Neural crest cell (in vitro differentiated cells): ENCODE results near the gene TENM3. TPM values are rescaled to one million over a fixed set of nuclear protein-coding genes. Genes with fewer than 3 reads are reported as not detected.

Experiments
- DNase-seq: peaks from one replicate; pipeline ENCODE4 v3.0.0; 2021; ENCODE audit warnings: low read depth, mixed read lengths, low spot score
- H3K27ac Mint-ChIP-seq: one replicate; pipeline ENCODE4 v1.8.0; 2021; ENCODE audit warnings: mild to moderate bottlenecking, mixed read lengths; ENCODE audit not compliant: unreplicated experiment
- H3K27me3 Mint-ChIP-seq: 2 replicates; pipeline ENCODE4 v1.8.0; 2021; ENCODE audit warnings: low read depth, mild to moderate bottlenecking, mixed read lengths
- H3K36me3 Mint-ChIP-seq: 2 replicates; pipeline ENCODE4 v1.8.0; 2021; ENCODE audit warnings: low read depth, mild to moderate bottlenecking, mixed read lengths
- H3K4me1 Mint-ChIP-seq: 2 replicates; pipeline ENCODE4 v1.8.0; 2021; ENCODE audit warnings: mixed read lengths
- H3K4me3 Mint-ChIP-seq: one replicate; pipeline ENCODE4 v1.8.0; 2021; ENCODE audit warnings: mild to moderate bottlenecking, mixed read lengths
- H3K9me3 Mint-ChIP-seq: 2 replicates; pipeline ENCODE4 v1.8.0; 2021; ENCODE audit warnings: mixed read lengths
- total RNA-seq: library from RNA; stranded (reverse); gene quantifications from 2 replicates; pipeline ENCODE4 v1.2.1, GENCODE V29; 2021
- TF ChIP-seq, protein P1 (sequence below): fragments of 200-600 bp; sonication (generic); conservative IDR thresholded peaks from 2 replicates; pipeline ENCODE4 v1.5.0; 2021; ENCODE audit warnings: antibody characterized with exemption, mild to moderate bottlenecking

TENM3 gene
- total RNA-seq, 1 donor from 2014 or later = 43.9 TPM

GRCh38 chr4:182221987-182222386, 21.2 kb upstream of the TENM3 start:
- H3K27ac Mint-ChIP-seq = no peak overlapping the region
- H3K4me3 Mint-ChIP-seq = no peak overlapping the region
- TF ChIP-seq, protein P1, sequence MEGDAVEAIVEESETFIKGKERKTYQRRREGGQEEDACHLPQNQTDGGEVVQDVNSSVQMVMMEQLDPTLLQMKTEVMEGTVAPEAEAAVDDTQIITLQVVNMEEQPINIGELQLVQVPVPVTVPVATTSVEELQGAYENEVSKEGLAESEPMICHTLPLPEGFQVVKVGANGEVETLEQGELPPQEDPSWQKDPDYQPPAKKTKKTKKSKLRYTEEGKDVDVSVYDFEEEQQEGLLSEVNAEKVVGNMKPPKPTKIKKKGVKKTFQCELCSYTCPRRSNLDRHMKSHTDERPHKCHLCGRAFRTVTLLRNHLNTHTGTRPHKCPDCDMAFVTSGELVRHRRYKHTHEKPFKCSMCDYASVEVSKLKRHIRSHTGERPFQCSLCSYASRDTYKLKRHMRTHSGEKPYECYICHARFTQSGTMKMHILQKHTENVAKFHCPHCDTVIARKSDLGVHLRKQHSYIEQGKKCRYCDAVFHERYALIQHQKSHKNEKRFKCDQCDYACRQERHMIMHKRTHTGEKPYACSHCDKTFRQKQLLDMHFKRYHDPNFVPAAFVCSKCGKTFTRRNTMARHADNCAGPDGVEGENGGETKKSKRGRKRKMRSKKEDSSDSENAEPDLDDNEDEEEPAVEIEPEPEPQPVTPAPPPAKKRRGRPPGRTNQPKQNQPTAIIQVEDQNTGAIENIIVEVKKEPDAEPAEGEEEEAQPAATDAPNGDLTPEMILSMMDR = no peak
- no peaks in the 10 kb centered on the region for H3K4me1 Mint-ChIP-seq
- DNase-seq = no peak
- H3K9me3 Mint-ChIP-seq = no peaks in the 10 kb centered on the region
- no peaks in the 10 kb centered on the region for H3K27me3 Mint-ChIP-seq
- H3K36me3 Mint-ChIP-seq = no peaks in the 10 kb centered on the region

DNA sequence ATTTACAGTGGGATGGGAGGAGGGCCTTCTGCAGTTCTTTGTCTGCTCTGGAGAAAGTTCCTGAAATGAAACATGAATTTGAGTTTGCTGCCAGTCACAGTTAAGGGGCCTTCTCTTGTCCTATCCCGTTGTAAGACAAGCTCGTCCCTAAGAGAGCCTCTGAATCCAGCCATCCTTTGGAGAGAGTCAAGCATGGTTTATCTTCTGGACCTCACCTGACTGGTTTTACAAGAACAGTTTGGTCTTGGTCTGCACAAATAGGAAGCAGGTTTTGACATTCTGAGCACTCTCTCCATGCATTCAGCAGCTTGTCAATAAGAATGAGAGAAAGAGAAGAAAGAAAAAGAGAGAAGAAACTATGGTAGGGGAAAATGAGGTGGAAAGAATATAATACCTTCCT, 20.4 kb upstream of the TENM3 start:
- no peaks in the 10 kb centered on the region for H3K4me1 Mint-ChIP-seq
- H3K27me3 Mint-ChIP-seq = no peaks in the 10 kb centered on the region
- TF ChIP-seq, protein P1 = no peak
- no peak for DNase-seq
- no peak overlapping the region for H3K27ac Mint-ChIP-seq
- no peak overlapping the region for H3K4me3 Mint-ChIP-seq
- no peaks in the 10 kb centered on the region for H3K9me3 Mint-ChIP-seq
- no peaks in the 10 kb centered on the region for H3K36me3 Mint-ChIP-seq

DNA sequence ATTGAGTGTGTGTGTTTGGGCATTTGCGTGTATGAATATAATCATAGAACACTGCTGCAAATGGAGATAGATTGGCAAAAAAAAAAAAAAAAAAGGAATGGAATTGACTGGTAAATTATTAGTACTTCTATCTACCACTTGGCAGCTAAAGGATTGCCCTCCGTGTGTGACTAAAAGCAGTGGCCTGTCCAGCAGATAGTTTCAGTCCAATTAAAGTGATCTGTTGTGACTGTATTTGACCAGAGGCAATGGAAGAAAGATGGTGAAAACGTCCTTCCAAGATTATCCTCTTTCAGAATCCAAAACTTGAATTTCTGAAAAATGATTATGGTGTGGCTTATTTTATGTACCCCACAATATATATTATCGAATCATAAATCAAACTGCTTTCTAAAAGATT, 19.5 kb upstream of the TENM3 start:
- Mint-ChIP-seq H3K27me3 (no peaks in the 10 kb centered on the region), H3K4me3 (no peak overlapping the region), H3K27ac (no peak overlapping the region), H3K4me1 (no peaks in the 10 kb centered on the region), H3K36me3 (no peaks in the 10 kb centered on the region), H3K9me3 (no peaks in the 10 kb centered on the region)
- TF ChIP-seq, protein P1 = no peak
- DNase-seq = no peak

- Mint-ChIP-seq H3K36me3 (no peaks in the 10 kb centered on the region), H3K4me1 (no peaks in the 10 kb centered on the region), H3K27me3 (no peaks in the 10 kb centered on the region), H3K4me3 (no peak overlapping the region), H3K27ac (no peak overlapping the region), H3K9me3 (no peaks in the 10 kb centered on the region)
- no peak for DNase-seq
- TF ChIP-seq, protein P1 = no peak
These were observed 18.9 kb upstream of the TENM3 start for GRCh38 chr4:182224192-182224850.

GRCh38 chr4:182225257-182225852, 17.8 kb upstream of the TENM3 start:
- TF ChIP-seq, protein P1 = no peak
- H3K36me3 Mint-ChIP-seq = no peaks in the 10 kb centered on the region
- no peaks in the 10 kb centered on the region for H3K4me1 Mint-ChIP-seq
- no peak overlapping the region for H3K4me3 Mint-ChIP-seq
- DNase-seq = no peak
- H3K27ac Mint-ChIP-seq = peak overlapping the region; percentile 54
- H3K9me3 Mint-ChIP-seq = no peaks in the 10 kb centered on the region
- no peaks in the 10 kb centered on the region for H3K27me3 Mint-ChIP-seq
